ENCODE data around the gene RNF181. TPM values are rescaled to one million over a fixed set of nuclear protein-coding genes. Genes with fewer than 3 reads are reported as not detected.
A peak's percentile ranks its signal among the peaks of the same experiment; 100 is the strongest.

Gene RNF181, protein sequence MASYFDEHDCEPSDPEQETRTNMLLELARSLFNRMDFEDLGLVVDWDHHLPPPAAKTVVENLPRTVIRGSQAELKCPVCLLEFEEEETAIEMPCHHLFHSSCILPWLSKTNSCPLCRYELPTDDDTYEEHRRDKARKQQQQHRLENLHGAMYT
- 86.7 and 213 TPM in 2 replicates for total RNA-seq (ENCODE audit: low replicate concordance)

DNA sequence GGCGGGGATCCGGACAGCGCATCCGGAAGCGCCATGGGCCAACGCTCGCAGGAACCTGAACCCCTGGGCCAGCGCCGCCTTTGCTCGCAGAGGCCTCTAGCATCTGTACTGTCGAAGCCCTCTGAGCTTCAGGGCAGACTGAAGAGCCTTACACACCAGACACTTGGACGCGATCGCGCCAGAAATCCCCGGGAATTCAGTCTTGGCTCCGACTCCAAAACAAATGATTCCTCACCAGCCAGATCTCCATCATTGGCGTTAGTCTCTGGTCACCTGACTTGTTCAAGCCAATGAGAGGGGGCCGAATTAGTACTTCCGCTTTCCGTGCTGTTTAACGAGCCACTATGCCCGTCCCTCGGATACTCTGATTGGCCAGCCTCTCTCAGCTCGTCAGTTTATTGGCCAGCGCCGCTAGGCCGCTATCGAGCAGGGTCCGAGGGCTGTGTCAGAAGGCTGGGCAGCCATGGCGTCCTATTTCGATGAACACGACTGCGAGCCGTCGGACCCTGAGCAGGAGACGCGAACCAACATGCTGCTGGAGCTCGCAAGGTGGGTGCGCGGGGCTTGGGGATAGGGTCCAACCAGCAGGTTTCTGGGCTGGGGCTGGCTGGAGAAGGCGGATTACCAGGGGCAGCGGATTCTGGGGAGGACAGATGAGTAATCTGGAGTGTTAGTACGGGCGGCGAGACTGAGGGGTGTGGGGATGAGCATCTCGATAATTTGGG, at the start of gene RNF181:
RNF181 (plus strand) TSS at position 445 of the 725 bp plus-strand sequence; CDS start at position 464, 19 bp downstream.
- DNase-seq (ENCODE audit: low read depth), result peak; percentile 100
- TF ChIP-seq, protein P1, sequence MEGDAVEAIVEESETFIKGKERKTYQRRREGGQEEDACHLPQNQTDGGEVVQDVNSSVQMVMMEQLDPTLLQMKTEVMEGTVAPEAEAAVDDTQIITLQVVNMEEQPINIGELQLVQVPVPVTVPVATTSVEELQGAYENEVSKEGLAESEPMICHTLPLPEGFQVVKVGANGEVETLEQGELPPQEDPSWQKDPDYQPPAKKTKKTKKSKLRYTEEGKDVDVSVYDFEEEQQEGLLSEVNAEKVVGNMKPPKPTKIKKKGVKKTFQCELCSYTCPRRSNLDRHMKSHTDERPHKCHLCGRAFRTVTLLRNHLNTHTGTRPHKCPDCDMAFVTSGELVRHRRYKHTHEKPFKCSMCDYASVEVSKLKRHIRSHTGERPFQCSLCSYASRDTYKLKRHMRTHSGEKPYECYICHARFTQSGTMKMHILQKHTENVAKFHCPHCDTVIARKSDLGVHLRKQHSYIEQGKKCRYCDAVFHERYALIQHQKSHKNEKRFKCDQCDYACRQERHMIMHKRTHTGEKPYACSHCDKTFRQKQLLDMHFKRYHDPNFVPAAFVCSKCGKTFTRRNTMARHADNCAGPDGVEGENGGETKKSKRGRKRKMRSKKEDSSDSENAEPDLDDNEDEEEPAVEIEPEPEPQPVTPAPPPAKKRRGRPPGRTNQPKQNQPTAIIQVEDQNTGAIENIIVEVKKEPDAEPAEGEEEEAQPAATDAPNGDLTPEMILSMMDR (IDR thresholded peaks at IDR 0.05; ENCODE audit: insufficient read depth, low read length), result no peak
- H3K4me3 ChIP-seq (ENCODE audit: low read depth, low read length), result peak within 1 kb of the TSS; percentile 100

DNA sequence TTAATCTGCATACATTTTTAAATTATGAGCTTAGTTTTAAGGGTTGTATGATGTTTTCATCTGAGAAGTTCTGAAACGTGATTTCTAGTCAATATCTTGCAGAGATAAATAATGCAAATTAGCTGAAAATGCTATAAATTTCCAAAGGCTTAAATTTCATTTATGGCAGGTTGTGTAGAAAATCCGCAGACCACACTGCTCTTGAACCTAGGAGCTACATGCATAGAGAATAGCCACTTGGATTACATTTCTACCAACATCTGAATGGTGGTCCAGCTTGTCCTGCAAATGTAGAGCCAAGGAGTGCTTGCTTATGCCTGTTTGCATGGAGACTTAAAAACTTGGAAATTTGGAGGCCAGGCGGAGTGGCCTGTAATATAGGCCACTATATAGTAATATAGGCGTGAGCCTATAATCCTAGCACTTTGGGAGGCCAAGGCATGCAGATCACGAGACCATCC, 49.7 kb upstream of the RNF181 start:
- no peak overlapping the region for H3K4me3 ChIP-seq (ENCODE audit: low read depth, low read length)
- TF ChIP-seq, protein P1 (IDR thresholded peaks at IDR 0.05; ENCODE audit: insufficient read depth, low read length), result no peak
- no peak for DNase-seq (ENCODE audit: low read depth)

DNA sequence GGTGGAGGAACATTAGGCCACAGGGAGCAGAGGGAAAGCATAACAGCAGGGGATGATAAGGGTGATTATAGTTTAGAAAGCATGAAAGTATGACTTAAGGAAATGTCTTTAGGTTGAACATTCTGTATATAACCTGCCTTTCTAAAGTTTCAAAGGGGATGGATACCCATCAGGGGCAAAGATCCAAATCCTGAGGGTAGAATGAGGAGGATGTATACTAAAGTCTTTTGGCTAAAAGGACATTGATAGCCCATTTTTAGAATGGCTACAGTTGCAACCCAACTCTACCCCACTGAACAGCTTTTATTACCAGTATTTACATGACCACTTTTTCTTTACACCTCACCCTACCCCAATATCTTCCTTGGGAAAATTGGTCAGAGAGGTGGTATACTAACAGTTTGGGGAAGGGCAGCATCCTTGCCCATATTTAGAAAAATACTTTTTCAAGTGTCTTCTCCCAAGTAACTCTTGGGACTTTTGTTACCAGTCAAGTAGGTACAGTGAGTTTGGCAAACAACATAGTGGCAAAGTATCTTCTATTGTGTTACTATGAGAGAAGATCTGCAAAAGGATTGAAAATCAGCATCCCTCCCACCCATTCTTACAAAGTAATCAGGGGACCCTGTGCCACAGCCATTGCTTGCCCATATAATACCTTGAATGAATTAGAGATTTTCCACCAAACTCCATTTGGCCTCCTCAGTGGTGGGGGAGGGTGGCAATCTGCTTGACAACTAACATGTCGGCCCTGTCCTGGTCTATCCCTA, 48.3 kb upstream of the RNF181 start:
- DNase-seq (ENCODE audit: low read depth), result no peak
- TF ChIP-seq, protein P1 (IDR thresholded peaks at IDR 0.05; ENCODE audit: insufficient read depth, low read length), result no peak

DNA sequence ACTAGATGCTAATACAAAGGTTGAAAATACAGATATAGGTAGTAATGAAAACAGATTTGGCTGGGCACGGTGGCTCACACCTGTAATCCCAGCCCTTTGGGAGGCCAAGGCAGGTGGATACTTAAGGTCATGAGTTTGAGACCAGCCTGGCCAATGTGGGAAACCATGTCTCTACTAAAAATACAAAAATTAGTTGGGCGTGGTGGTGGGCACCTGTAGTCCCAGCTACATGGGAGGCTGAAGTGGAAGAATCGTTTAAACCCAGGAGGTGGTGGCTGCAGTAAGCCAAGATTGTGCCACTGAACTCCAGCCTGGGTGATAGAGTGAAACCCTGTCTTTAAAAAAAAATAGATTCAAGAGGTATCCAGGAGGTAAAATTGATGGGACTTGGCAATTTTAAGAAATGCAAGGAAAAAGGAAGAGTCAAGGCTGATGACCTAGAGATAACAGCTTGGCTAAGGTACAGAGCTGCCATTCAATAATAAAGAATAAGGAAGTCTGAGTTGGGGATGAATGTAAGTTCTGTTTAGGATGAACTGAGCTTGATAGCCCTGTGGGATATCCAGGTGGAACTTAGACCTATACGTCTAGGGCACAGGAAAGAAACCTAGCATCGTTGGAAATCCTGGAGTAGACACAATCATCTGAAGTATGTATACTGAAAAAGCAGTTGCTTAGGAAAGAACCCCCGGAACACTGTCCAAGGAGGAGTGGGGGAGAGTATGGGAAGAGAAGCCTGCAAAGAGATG, 47.5 kb upstream of the RNF181 start:
- no peak for DNase-seq (ENCODE audit: low read depth)
- TF ChIP-seq, protein P1 (IDR thresholded peaks at IDR 0.05; ENCODE audit: insufficient read depth, low read length), result no peak
- H3K4me3 ChIP-seq (ENCODE audit: low read depth, low read length), result no peak overlapping the region

More for the DNA sequence above, 48.3 kb upstream of the RNF181 start:
- no peak overlapping the region for H3K4me3 ChIP-seq (ENCODE audit: low read depth, low read length)

DNA sequence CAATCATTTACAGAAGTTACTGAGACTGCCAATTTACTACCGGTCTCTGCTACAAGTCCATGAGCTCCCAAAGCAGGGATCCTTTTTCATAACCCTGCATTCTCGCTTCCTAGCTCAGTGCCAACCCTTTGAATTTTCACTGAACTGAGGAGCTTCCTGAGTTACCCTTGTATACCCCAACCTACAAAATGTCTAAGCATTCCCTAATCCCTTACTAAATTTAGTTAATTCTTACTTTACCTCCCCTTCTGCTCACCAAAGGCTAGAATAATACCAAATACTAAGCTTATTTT, 47.0 kb upstream of the RNF181 start:
- H3K4me3 ChIP-seq (ENCODE audit: low read depth, low read length), result no peak overlapping the region
- TF ChIP-seq, protein P1 (IDR thresholded peaks at IDR 0.05; ENCODE audit: insufficient read depth, low read length), result no peak
- DNase-seq (ENCODE audit: low read depth), result no peak

DNA sequence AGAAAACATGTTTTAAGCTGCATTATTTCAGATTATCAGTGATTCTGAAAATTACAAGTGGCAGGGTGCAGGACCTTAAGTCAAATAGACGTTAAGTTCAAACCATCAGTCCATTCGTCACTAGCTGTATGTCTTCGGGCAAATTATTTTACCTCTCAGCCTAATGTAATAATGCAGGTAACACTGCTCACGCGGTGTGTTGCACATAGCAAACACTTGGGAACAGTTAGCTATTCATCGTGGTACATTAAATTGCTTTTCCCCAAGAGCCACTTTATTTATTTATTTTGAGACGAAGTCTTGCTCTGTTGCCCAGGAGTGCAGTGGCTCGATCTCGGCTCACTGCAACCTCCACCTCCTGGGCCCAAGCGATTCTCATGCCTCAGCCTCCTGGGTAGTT, 46.5 kb upstream of the RNF181 start:
- DNase-seq (ENCODE audit: low read depth), result no peak
- no peak overlapping the region for H3K4me3 ChIP-seq (ENCODE audit: low read depth, low read length)
- TF ChIP-seq, protein P1 (IDR thresholded peaks at IDR 0.05; ENCODE audit: insufficient read depth, low read length), result no peak

All from fibroblast of the aortic adventitia (primary cell).